Measurements from ENCODE around the gene MAPK7.

Gene MAPK7

GRCh38 chr17:19381741-19382444 lies 3.6 kb downstream of the MAPK7 start:
- DNase-seq = no peak

- no peak for DNase-seq
These were observed 4.5 kb downstream of the MAPK7 start for GRCh38 chr17:19382531-19383444.

GRCh38 chr17:19383681-19384470 lies 5.6 kb downstream of the MAPK7 start:
- DNase-seq = no peak

GRCh38 chr17:19384723-19385391 lies 6.6 kb downstream of the MAPK7 start:
- DNase-seq = peak; percentile 30

GRCh38 chr17:19385521-19385983 lies 7.3 kb downstream of the MAPK7 start:
- DNase-seq = no peak

- peak; percentile 27 for DNase-seq
These were observed 8.0 kb downstream of the MAPK7 start for GRCh38 chr17:19386051-19386929.

GRCh38 chr17:19386974-19387920 lies 8.9 kb downstream of the MAPK7 start, which contains the start of gene MFAP4:
TSS of gene MFAP4 (minus strand) at chr17:19387190. CDS start at chr17:19387155, 35 bp downstream.
- DNase-seq = no peak

- no peak for DNase-seq
These were observed 9.7 kb downstream of the MAPK7 start for GRCh38 chr17:19387921-19388521.

GRCh38 chr17:19388791-19389785 lies 10.8 kb downstream of the MAPK7 start:
- no peak for DNase-seq

- no peak for DNase-seq
These were observed 12.7 kb downstream of the MAPK7 start for GRCh38 chr17:19390951-19391350.

- DNase-seq = no peak
These were observed 13.1 kb downstream of the MAPK7 start for GRCh38 chr17:19391432-19391831.

- DNase-seq = no peak
These were observed 14.0 kb downstream of the MAPK7 start for GRCh38 chr17:19392303-19392702.

GRCh38 chr17:19397556-19398041 lies 19.3 kb downstream of the MAPK7 start:
- DNase-seq = no peak

GRCh38 chr17:19398301-19399181 lies 20.2 kb downstream of the MAPK7 start:
- DNase-seq = no peak

- no peak for DNase-seq
These were observed 21.6 kb downstream of the MAPK7 start for GRCh38 chr17:19399750-19400450.

GRCh38 chr17:19401321-19402010 lies 23.2 kb downstream of the MAPK7 start:
- DNase-seq = no peak

Data from DMS53 (cell line).